Measurements from ENCODE around the gene ZNRF4.

ZNRF4 gene

DNA sequence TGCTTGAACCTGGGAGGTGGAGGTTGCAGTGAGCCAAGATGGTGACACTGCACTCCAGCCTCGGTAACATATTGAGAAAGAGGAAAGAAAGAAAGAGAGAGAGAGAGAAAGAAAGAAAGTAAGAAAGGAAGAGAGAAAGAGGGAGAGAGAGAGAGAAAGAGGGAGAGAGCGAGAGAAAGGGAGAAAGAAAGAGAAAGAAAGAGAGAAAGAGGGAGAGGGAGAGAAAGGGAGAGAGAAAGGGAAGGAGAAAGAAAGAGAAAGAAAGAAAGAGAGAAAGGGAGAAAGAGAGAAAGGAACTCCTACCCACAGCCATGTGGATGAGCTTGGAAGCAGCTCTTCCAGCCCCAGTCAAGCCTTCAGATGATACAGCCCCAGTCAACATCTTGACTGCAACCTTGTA is 46.7 kb downstream of the ZNRF4 start:
- in situ Hi-C loops (cut with MboI; ENCODE audit: low sequenced_read_pairs) = no loop called here

DNA sequence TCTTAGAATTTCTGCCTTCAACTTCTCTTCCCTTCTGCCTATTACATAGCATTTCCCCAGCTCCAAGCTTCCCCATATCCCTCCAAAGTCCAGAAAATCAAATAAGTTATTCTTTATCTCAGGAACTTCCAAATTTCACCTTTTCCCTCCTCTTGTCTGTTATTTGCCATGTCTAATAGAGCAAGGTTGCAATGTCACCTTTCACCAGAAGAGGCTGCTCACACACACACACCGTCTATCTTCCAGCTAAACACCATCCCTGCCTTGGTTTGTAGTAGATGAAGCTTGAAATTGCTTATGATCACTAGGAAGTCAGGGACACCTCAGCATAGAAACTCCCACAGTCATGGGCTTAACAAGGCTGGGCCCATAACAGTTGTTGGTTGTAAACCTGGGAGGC is 48.4 kb downstream of the ZNRF4 start:
- in situ Hi-C loops (cut with MboI; ENCODE audit: low sequenced_read_pairs) = no loop called here

- in situ Hi-C loops (cut with MboI; ENCODE audit: low sequenced_read_pairs) = no loop called here
These were observed 48.9 kb downstream of the ZNRF4 start for GRCh38 chr19:5504114-5504513.

Measured in HL-60/S4 treated with phorbol 12-myristate 13-acetate at 8.2 ng/mL for 4 days and 3 days (cell line).